ENCODE data around the gene C12orf57. TPM values are rescaled to one million over a fixed set of nuclear protein-coding genes. Genes with fewer than 3 reads are reported as not detected.
A peak's percentile ranks its signal among the peaks of the same experiment; 100 is the strongest.

C12orf57 gene
- total and polyA plus RNA-seq, 2 of the 13 experiments (the other 11 are each of a cell fraction or from before 2014, with no cell fraction given), result 84.0 to 287 TPM

DNA sequence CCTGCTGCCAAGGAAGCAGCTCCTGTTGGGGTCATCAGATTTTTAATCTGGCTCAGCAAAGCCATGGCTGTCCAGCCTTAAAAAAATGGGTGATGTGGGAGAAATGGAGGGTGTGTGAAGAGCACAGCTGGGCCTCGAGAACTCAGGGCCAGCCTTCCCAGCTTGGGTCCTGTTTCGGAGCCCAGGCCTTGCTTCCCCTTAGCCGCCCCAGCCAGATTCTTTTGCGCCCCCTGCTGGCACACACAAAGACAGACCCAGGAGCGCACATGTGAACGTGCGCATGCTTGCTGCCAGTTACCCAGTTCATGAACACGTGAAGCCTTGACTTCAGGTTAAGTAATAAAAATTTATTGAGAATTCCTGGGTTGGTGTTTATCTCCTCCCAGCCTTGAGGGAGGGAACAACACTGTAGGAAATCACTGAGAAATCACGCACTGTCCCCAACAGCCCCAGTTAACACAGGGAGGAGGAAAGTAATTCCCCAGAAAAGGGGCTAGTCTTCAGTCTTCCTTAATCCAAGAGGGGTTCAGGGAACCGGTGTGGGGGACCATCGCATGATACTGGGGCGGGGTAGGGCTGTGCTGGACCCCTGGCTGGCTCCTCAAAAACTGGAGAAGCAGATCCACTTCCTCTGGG lies 21.3 kb downstream of the C12orf57 start (continued):
- TF ChIP-seq, protein P1, sequence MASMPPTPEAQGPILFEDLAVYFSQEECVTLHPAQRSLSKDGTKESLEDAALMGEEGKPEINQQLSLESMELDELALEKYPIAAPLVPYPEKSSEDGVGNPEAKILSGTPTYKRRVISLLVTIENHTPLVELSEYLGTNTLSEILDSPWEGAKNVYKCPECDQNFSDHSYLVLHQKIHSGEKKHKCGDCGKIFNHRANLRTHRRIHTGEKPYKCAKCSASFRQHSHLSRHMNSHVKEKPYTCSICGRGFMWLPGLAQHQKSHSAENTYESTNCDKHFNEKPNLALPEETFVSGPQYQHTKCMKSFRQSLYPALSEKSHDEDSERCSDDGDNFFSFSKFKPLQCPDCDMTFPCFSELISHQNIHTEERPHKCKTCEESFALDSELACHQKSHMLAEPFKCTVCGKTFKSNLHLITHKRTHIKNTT (CRISPR knock-in tag; IDR thresholded peaks at IDR 0.05), result no peak
- TF ChIP-seq SAP130 (CRISPR knock-in tag; IDR thresholded peaks at IDR 0.05; ENCODE audit: low read depth), result peak; percentile 61
- TF ChIP-seq, protein P2, sequence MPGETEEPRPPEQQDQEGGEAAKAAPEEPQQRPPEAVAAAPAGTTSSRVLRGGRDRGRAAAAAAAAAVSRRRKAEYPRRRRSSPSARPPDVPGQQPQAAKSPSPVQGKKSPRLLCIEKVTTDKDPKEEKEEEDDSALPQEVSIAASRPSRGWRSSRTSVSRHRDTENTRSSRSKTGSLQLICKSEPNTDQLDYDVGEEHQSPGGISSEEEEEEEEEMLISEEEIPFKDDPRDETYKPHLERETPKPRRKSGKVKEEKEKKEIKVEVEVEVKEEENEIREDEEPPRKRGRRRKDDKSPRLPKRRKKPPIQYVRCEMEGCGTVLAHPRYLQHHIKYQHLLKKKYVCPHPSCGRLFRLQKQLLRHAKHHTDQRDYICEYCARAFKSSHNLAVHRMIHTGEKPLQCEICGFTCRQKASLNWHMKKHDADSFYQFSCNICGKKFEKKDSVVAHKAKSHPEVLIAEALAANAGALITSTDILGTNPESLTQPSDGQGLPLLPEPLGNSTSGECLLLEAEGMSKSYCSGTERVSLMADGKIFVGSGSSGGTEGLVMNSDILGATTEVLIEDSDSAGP (CRISPR knock-in tag; IDR thresholded peaks at IDR 0.05; ENCODE audit: borderline replicate concordance), result peak; percentile 36; the same call in 1 of the 2 replicates
- TF ChIP-seq IRX3 (CRISPR knock-in tag; IDR thresholded peaks at IDR 0.05; ENCODE audit: borderline replicate concordance, low read depth), result no peak
- TF ChIP-seq FLYWCH1 (CRISPR knock-in tag; IDR thresholded peaks at IDR 0.05), result no peak
- TF ChIP-seq ZFX (CRISPR knock-in tag; IDR thresholded peaks at IDR 0.05; ENCODE audit: low read depth), result peak; percentile 80
- TF ChIP-seq SIN3A (IDR thresholded peaks at IDR 0.05; ENCODE audit: borderline replicate concordance, low read depth, low read length), result no peak
- TF ChIP-seq, protein P3, sequence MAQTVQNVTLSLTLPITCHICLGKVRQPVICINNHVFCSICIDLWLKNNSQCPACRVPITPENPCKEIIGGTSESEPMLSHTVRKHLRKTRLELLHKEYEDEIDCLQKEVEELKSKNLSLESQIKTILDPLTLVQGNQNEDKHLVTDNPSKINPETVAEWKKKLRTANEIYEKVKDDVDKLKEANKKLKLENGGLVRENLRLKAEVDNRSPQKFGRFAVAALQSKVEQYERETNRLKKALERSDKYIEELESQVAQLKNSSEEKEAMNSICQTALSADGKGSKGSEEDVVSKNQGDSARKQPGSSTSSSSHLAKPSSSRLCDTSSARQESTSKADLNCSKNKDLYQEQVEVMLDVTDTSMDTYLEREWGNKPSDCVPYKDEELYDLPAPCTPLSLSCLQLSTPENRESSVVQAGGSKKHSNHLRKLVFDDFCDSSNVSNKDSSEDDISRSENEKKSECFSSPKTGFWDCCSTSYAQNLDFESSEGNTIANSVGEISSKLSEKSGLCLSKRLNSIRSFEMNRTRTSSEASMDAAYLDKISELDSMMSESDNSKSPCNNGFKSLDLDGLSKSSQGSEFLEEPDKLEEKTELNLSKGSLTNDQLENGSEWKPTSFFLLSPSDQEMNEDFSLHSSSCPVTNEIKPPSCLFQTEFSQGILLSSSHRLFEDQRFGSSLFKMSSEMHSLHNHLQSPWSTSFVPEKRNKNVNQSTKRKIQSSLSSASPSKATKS (CRISPR knock-in tag; IDR thresholded peaks at IDR 0.05), result no peak
- TF ChIP-seq ZNF12 (CRISPR knock-in tag; IDR thresholded peaks at IDR 0.05), result no peak
- TF ChIP-seq ZBTB38 (CRISPR knock-in tag; IDR thresholded peaks at IDR 0.05), result peak; percentile 92
- 0 out of 2 replicates have a peak, but pooled peaks have one; percentile 32 for TF ChIP-seq ZNF263 (CRISPR knock-in tag; IDR thresholded peaks at IDR 0.05)
- TF ChIP-seq, protein P4, sequence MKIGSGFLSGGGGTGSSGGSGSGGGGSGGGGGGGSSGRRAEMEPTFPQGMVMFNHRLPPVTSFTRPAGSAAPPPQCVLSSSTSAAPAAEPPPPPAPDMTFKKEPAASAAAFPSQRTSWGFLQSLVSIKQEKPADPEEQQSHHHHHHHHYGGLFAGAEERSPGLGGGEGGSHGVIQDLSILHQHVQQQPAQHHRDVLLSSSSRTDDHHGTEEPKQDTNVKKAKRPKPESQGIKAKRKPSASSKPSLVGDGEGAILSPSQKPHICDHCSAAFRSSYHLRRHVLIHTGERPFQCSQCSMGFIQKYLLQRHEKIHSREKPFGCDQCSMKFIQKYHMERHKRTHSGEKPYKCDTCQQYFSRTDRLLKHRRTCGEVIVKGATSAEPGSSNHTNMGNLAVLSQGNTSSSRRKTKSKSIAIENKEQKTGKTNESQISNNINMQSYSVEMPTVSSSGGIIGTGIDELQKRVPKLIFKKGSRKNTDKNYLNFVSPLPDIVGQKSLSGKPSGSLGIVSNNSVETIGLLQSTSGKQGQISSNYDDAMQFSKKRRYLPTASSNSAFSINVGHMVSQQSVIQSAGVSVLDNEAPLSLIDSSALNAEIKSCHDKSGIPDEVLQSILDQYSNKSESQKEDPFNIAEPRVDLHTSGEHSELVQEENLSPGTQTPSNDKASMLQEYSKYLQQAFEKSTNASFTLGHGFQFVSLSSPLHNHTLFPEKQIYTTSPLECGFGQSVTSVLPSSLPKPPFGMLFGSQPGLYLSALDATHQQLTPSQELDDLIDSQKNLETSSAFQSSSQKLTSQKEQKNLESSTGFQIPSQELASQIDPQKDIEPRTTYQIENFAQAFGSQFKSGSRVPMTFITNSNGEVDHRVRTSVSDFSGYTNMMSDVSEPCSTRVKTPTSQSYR (CRISPR knock-in tag; IDR thresholded peaks at IDR 0.05; ENCODE audit: borderline replicate concordance), result no peak
- no peak for TF ChIP-seq EP300 (IDR thresholded peaks at IDR 0.05; ENCODE audit: low read depth in 2 of 2, low read length in 2 of 2)
- no peak for TF ChIP-seq EP300 (CRISPR knock-in tag; IDR thresholded peaks at IDR 0.05; ENCODE audit: borderline replicate concordance)
- TF ChIP-seq ZNF563 (CRISPR knock-in tag; IDR thresholded peaks at IDR 0.05), result no peak
- TF ChIP-seq NR2F1 (CRISPR knock-in tag; IDR thresholded peaks at IDR 0.05), result no peak
- TF ChIP-seq ISX (CRISPR knock-in tag; conservative IDR thresholded peaks at IDR 0.05), result no peak
- TF ChIP-seq NR1H2 (CRISPR knock-in tag; IDR thresholded peaks at IDR 0.05; ENCODE audit: borderline replicate concordance, low read depth), result no peak
- TF ChIP-seq, protein P5, sequence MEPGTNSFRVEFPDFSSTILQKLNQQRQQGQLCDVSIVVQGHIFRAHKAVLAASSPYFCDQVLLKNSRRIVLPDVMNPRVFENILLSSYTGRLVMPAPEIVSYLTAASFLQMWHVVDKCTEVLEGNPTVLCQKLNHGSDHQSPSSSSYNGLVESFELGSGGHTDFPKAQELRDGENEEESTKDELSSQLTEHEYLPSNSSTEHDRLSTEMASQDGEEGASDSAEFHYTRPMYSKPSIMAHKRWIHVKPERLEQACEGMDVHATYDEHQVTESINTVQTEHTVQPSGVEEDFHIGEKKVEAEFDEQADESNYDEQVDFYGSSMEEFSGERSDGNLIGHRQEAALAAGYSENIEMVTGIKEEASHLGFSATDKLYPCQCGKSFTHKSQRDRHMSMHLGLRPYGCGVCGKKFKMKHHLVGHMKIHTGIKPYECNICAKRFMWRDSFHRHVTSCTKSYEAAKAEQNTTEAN (CRISPR knock-in tag; conservative IDR thresholded peaks at IDR 0.05), result peak; percentile 67
- no peak for TF ChIP-seq TBX3 (IDR thresholded peaks at IDR 0.05; ENCODE audit: borderline replicate concordance)
